Chondrocyte (in vitro differentiated cells): Measurements from ENCODE around the gene BIN1. TPM values are rescaled to one million over a fixed set of nuclear protein-coding genes. Genes with fewer than 3 reads are reported as not detected.

Source experiments
- DNase-seq: peaks from one replicate; pipeline ENCODE4 v3.0.0; 2021; ENCODE audit warnings: mixed read lengths, low spot score
- H3K27ac Mint-ChIP-seq: one replicate; pipeline ENCODE4 v1.8.0; 2021; ENCODE audit warnings: mild to moderate bottlenecking, moderate library complexity, mixed read lengths; ENCODE audit not compliant: unreplicated experiment
- H3K27me3 Mint-ChIP-seq: 2 replicates; pipeline ENCODE4 v1.8.0; 2021; ENCODE audit warnings: low read depth, mixed read lengths
- H3K36me3 Mint-ChIP-seq: 2 replicates; pipeline ENCODE4 v1.8.0; 2021; ENCODE audit warnings: low read depth, mixed read lengths
- H3K4me1 Mint-ChIP-seq: 2 replicates; pipeline ENCODE4 v1.8.0; 2021; ENCODE audit warnings: low read depth, mild to moderate bottlenecking, mixed read lengths
- H3K4me3 Mint-ChIP-seq: one replicate; pipeline ENCODE4 v1.8.0; 2021; ENCODE audit warnings: mild to moderate bottlenecking, moderate library complexity, mixed read lengths; ENCODE audit not compliant: unreplicated experiment
- H3K9me3 Mint-ChIP-seq: 2 replicates; pipeline ENCODE4 v1.8.0; 2021; ENCODE audit warnings: low read depth, mixed read lengths
- total RNA-seq: library from RNA; stranded (reverse); gene quantifications from 3 replicates; pipeline ENCODE4 v1.2.1, GENCODE V29; 2021
- TF ChIP-seq, protein P1 (sequence below): fragments of 200-600 bp; sonication (generic); IDR thresholded peaks from 2 replicates; pipeline ENCODE4 v1.5.0; 2021; ENCODE audit warnings: antibody characterized with exemption, mild to moderate bottlenecking, moderate library complexity

Gene BIN1
- total RNA-seq, 1 donor from 2014 or later = 64.0 TPM

DNA sequence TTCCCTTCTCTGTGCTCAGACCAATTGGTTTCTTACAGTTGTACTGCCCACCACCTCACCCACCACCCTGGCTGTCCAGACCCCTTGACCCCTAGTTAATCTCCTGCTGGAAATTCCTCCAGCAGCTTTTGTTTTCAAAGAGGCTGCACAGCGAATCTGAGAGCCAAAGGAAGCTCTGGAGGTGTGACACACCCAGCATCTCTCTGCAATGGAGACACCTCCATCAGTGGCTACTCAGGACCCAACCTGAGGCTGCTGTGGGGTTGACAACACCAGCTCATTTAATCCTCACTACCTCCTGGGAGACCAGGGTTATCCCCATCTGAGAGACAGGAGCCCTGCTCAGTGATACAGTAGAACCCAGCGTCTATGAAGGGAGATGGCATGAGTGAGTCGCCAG lies 86.4 kb downstream of the BIN1 start:
- H3K36me3 Mint-ChIP-seq = no peaks in the 10 kb centered on the region
- DNase-seq = no peak
- peaks cover 6% of the 10 kb centered on the region for H3K4me1 Mint-ChIP-seq
- H3K27ac Mint-ChIP-seq = no peak overlapping the region
- peaks cover 8% of the 10 kb centered on the region for H3K27me3 Mint-ChIP-seq
- no peak overlapping the region for H3K4me3 Mint-ChIP-seq
- H3K9me3 Mint-ChIP-seq = peaks cover 3% of the 10 kb centered on the region
- TF ChIP-seq, protein P1, sequence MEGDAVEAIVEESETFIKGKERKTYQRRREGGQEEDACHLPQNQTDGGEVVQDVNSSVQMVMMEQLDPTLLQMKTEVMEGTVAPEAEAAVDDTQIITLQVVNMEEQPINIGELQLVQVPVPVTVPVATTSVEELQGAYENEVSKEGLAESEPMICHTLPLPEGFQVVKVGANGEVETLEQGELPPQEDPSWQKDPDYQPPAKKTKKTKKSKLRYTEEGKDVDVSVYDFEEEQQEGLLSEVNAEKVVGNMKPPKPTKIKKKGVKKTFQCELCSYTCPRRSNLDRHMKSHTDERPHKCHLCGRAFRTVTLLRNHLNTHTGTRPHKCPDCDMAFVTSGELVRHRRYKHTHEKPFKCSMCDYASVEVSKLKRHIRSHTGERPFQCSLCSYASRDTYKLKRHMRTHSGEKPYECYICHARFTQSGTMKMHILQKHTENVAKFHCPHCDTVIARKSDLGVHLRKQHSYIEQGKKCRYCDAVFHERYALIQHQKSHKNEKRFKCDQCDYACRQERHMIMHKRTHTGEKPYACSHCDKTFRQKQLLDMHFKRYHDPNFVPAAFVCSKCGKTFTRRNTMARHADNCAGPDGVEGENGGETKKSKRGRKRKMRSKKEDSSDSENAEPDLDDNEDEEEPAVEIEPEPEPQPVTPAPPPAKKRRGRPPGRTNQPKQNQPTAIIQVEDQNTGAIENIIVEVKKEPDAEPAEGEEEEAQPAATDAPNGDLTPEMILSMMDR = no peak

DNA sequence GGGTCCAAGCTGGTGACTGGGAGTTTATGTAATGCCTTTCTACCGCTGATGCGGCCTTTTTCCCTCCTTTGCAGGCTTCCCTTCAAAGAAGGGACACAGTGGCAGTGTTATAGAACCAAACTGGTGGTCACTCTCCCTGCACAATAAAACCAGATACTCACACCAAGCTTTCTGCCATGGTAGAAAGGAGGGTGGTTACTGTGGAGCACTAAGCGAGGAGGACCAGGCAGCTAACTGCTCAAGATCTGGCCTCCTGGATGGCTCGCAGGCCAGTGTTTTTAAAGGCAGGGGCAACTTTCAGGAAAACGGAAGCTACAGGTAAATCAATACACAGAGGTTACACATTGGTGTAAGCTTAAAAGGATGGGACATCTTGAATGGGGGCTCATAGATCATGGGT lies 89.4 kb downstream of the BIN1 start:
- Mint-ChIP-seq H3K36me3 (peaks cover 2% of the 10 kb centered on the region), H3K4me1 (peaks cover 9% of the 10 kb centered on the region), H3K27me3 (peaks cover 15% of the 10 kb centered on the region), H3K27ac (no peak overlapping the region), H3K9me3 (no peaks in the 10 kb centered on the region), H3K4me3 (no peak overlapping the region)
- no peak for DNase-seq
- TF ChIP-seq, protein P1 = no peak

DNA sequence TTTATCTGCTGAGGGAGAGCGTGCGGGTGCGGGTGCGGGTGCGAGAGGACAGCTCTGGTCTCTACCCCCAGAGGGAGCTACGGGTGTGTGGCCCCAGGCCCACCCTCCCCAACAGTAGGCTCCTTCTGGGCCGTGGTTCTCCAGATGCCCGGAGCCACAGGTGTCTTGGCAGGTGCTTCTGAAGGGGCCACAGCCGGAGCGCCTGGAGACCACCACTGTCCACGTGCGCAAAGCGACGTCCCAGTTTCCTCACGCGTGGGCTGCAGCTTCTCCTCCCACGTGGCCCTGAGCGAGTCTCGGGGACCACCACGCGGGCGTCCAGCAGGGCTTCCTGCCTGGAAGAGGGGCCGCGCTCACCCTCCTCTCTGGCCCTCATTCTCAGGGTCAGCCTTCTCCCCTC lies 90.6 kb downstream of the BIN1 start:
- H3K4me3 Mint-ChIP-seq = no peak overlapping the region
- TF ChIP-seq, protein P1 = no peak

DNA sequence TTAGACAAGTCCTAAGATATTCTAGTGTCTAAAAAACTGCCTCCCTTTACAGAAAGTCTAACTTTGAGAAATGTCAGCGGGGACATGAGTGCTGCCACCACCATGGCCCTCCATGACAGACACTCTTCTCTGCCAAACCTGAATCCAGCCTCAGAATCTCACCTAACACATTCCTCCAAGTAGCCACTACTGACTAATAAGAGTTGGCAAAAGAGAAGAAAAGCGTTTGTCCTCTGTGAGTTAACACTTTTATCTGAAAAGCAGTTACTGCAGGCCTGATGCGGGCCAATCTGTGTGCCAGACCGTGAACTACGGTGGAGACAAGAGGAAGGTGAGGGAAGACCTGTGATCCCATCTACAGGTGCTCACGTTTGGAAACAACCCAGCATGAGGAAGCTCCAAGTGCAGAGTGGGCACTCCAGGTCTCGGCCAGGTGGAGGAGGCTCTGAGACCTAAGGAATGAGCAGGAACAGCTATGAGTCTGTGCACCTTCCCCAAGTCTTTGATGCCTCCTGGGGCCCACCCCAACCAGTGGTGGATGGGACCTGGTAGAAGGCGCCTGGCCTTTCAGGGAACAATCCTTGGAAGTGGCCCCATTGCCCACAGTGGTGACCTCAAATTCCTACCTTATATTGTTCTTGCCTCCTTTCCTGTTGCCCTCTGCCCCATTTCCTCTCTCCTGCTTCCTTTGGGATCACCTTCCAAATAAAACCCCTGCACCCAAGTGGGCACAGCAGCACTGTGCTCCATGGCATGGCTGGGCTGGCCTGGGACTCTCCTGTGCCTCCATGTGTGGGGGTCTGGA lies 91.6 kb downstream of the BIN1 start:
- no peak overlapping the region for H3K4me3 Mint-ChIP-seq
- peaks cover 2% of the 10 kb centered on the region for H3K36me3 Mint-ChIP-seq
- H3K27me3 Mint-ChIP-seq = peaks cover 17% of the 10 kb centered on the region
- peak overlapping the region; percentile 37 for H3K27ac Mint-ChIP-seq
- H3K4me1 Mint-ChIP-seq = peaks cover 9% of the 10 kb centered on the region
- peaks cover 1% of the 10 kb centered on the region for H3K9me3 Mint-ChIP-seq
- TF ChIP-seq, protein P1 = no peak
- DNase-seq = no peak

More for the DNA sequence above, 90.6 kb downstream of the BIN1 start:
- peaks cover 9% of the 10 kb centered on the region for H3K4me1 Mint-ChIP-seq
- no peaks in the 10 kb centered on the region for H3K9me3 Mint-ChIP-seq
- peaks cover 2% of the 10 kb centered on the region for H3K36me3 Mint-ChIP-seq
- no peak overlapping the region for H3K27ac Mint-ChIP-seq
- DNase-seq = no peak
- peaks cover 17% of the 10 kb centered on the region for H3K27me3 Mint-ChIP-seq

DNA sequence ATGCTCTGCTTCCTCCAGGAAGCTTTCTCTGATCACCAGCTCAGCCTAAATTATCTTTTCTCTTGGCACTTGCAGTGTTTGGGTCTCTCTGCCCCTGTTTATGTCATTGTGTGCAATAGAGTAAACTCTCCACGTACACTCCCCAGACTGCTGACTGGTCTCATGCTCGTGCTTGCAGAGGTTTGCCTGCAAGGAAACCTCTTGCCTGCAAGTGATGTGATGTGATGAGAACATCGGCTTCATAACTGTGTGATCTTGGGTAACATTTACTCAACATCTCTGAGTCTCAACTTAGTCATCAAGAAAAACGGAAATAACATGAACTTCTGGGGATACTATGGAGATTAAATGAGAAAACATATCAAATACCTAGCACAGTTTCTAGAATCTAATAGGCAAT lies 92.3 kb downstream of the BIN1 start:
- H3K4me3 Mint-ChIP-seq = no peak overlapping the region
- DNase-seq = no peak
- H3K27ac Mint-ChIP-seq = peak overlapping the region; percentile 33
- TF ChIP-seq, protein P1 = no peak
- peaks cover 2% of the 10 kb centered on the region for H3K36me3 Mint-ChIP-seq
- H3K4me1 Mint-ChIP-seq = peaks cover 9% of the 10 kb centered on the region
- H3K27me3 Mint-ChIP-seq = peaks cover 17% of the 10 kb centered on the region
- H3K9me3 Mint-ChIP-seq = peaks cover 6% of the 10 kb centered on the region
